Measurements from ENCODE around the gene CGNL1.

DNA sequence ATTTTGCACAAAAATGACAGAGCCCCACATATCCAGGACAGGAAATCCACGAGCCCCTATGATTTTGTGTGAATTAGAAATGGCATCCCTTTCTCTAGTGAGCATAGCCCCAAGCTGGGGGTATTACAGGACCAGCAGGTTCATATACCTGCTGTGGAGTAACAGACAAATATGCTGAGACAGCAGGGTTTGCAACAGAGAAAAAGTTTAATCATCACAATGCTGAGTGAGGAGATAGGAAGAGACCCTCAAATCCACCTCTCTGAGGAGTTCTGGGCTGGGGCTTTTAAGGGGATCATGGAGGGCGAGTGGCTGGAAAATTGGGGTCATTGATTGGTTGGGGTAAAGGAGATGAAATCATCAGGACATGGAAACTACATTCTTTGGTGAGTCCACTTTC lies 207.0 kb downstream of the CGNL1 start:
- TF ChIP-seq KDM1A (IDR thresholded peaks at IDR 0.05; ENCODE audit: low read depth) (no peak), JUNB (IDR thresholded peaks at IDR 0.05) (no peak), POLR2A (IDR thresholded peaks at IDR 0.05; ENCODE audit: low read length) (no peak), ESRRA (IDR thresholded peaks at IDR 0.05; ENCODE audit: borderline replicate concordance, low read length) (no peak), SREBF2 (IDR thresholded peaks at IDR 0.05) (no peak), RCOR1 (IDR thresholded peaks at IDR 0.05; ENCODE audit: low read depth, low read length) (no peak), CBX8 (IDR thresholded peaks at IDR 0.05) (no peak), NPAS2 (CRISPR knock-in tag; IDR thresholded peaks at IDR 0.05; ENCODE audit: borderline replicate concordance) (no peak)
- TF ChIP-seq, protein P1, sequence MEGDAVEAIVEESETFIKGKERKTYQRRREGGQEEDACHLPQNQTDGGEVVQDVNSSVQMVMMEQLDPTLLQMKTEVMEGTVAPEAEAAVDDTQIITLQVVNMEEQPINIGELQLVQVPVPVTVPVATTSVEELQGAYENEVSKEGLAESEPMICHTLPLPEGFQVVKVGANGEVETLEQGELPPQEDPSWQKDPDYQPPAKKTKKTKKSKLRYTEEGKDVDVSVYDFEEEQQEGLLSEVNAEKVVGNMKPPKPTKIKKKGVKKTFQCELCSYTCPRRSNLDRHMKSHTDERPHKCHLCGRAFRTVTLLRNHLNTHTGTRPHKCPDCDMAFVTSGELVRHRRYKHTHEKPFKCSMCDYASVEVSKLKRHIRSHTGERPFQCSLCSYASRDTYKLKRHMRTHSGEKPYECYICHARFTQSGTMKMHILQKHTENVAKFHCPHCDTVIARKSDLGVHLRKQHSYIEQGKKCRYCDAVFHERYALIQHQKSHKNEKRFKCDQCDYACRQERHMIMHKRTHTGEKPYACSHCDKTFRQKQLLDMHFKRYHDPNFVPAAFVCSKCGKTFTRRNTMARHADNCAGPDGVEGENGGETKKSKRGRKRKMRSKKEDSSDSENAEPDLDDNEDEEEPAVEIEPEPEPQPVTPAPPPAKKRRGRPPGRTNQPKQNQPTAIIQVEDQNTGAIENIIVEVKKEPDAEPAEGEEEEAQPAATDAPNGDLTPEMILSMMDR (IDR thresholded peaks at IDR 0.05): no peak
- TF ChIP-seq, protein P2, sequence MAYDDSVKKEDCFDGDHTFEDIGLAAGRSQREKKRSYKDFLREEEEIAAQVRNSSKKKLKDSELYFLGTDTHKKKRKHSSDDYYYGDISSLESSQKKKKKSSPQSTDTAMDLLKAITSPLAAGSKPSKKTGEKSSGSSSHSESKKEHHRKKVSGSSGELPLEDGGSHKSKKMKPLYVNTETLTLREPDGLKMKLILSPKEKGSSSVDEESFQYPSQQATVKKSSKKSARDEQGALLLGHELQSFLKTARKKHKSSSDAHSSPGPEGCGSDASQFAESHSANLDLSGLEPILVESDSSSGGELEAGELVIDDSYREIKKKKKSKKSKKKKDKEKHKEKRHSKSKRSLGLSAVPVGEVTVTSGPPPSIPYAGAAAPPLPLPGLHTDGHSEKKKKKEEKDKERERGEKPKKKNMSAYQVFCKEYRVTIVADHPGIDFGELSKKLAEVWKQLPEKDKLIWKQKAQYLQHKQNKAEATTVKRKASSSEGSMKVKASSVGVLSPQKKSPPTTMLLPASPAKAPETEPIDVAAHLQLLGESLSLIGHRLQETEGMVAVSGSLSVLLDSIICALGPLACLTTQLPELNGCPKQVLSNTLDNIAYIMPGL (CRISPR knock-in tag; IDR thresholded peaks at IDR 0.05; ENCODE audit: borderline replicate concordance): no peak
